ENCODE measurements around the gene SLC6A6.

Gene SLC6A6

GRCh38 chr3:14505803-14506500, 103.5 kb downstream of the SLC6A6 start:
- H3K4me1 ChIP-seq: no peaks in the 10 kb centered on the region
- H3K36me3 ChIP-seq: no peaks in the 10 kb centered on the region
- no peak for DNase-seq
- H3K9me3 ChIP-seq: no peaks in the 10 kb centered on the region
- no peak overlapping the region for H3K4me3 ChIP-seq (ENCODE audit: low read depth, low read length)
- TF ChIP-seq CTCF (IDR thresholded peaks at IDR 0.05; ENCODE audit: low read depth, low read length): no peak
- H3K27me3 ChIP-seq: no peaks in the 10 kb centered on the region

GRCh38 chr3:14506626-14507304, 104.4 kb downstream of the SLC6A6 start:
- Histone ChIP-seq H3K4me1 (no peaks in the 10 kb centered on the region), H3K9me3 (no peaks in the 10 kb centered on the region), H3K27me3 (no peaks in the 10 kb centered on the region), H3K4me3 (ENCODE audit: low read depth, low read length) (no peak overlapping the region), H3K36me3 (no peaks in the 10 kb centered on the region)
- no peak for TF ChIP-seq CTCF (IDR thresholded peaks at IDR 0.05; ENCODE audit: low read depth, low read length)
- DNase-seq: no peak

GRCh38 chr3:14507305-14507741, 104.9 kb downstream of the SLC6A6 start:
- no peak for TF ChIP-seq CTCF (IDR thresholded peaks at IDR 0.05; ENCODE audit: low read depth, low read length)
- DNase-seq: no peak
- H3K4me1 ChIP-seq: no peaks in the 10 kb centered on the region
- no peak overlapping the region for H3K4me3 ChIP-seq (ENCODE audit: low read depth, low read length)
- no peaks in the 10 kb centered on the region for H3K36me3 ChIP-seq
- no peaks in the 10 kb centered on the region for H3K27me3 ChIP-seq
- no peaks in the 10 kb centered on the region for H3K9me3 ChIP-seq

GRCh38 chr3:14507757-14508504, 105.5 kb downstream of the SLC6A6 start:
- TF ChIP-seq CTCF (IDR thresholded peaks at IDR 0.05; ENCODE audit: low read depth, low read length): no peak
- no peaks in the 10 kb centered on the region for H3K4me1 ChIP-seq
- no peak for DNase-seq
- no peak overlapping the region for H3K4me3 ChIP-seq (ENCODE audit: low read depth, low read length)
- H3K36me3 ChIP-seq: no peaks in the 10 kb centered on the region
- no peaks in the 10 kb centered on the region for H3K27me3 ChIP-seq
- H3K9me3 ChIP-seq: no peaks in the 10 kb centered on the region

- Histone ChIP-seq H3K9me3 (no peaks in the 10 kb centered on the region), H3K4me1 (no peaks in the 10 kb centered on the region)
- no peak for DNase-seq
These were observed 106.1 kb downstream of the SLC6A6 start for GRCh38 chr3:14508505-14508819.

More at GRCh38 chr3:14508505-14508819, 106.1 kb downstream of the SLC6A6 start:
- no peak overlapping the region for H3K4me3 ChIP-seq (ENCODE audit: low read depth, low read length)
- H3K27me3 ChIP-seq: no peaks in the 10 kb centered on the region
- no peaks in the 10 kb centered on the region for H3K36me3 ChIP-seq
- TF ChIP-seq CTCF (IDR thresholded peaks at IDR 0.05; ENCODE audit: low read depth, low read length): no peak

Measured in BE2C (cell line).